Measurements from ENCODE around the gene RPAP2.
"Not testable (repeated sequence)": the region's sequence is repeated elsewhere in the genome, so short reads cannot be mapped to it uniquely, and the experiment has no call there.

GRCh38 chr1:92434572-92434971 is 135.7 kb downstream of the RPAP2 start:
- TF ChIP-seq CTCF (IDR thresholded peaks at IDR 0.05 in 2 of 3, conservative IDR thresholded peaks at IDR 0.05 in 1 of 3; ENCODE audit: control insufficient read depth in 2 of 3, extremely low read depth in 1 of 3, insufficient read depth in 1 of 3, low read depth in 3 of 3, low read length in 3 of 3); SMAD1 (IDR thresholded peaks at IDR 0.05; ENCODE audit: low read depth, partially characterized antibody); USF1 (IDR thresholded peaks at IDR 0.05; ENCODE audit: borderline replicate concordance, extremely low read length, insufficient read depth, low read depth, low read length); POLR2AphosphoS5 (IDR thresholded peaks at IDR 0.05; ENCODE audit: low read length); RBBP5 (conservative IDR thresholded peaks at IDR 0.05); EZH2 (IDR thresholded peaks at IDR 0.05; ENCODE audit: borderline replicate concordance, control insufficient read depth, low read depth, low read length); POLR2AphosphoS2 (IDR thresholded peaks at IDR 0.05; ENCODE audit: low read depth, low read length); FOXK2 (IDR thresholded peaks at IDR 0.05); CEBPB (IDR thresholded peaks at IDR 0.05; ENCODE audit: borderline replicate concordance in 1 of 2, low read depth in 2 of 2, low read length in 2 of 2); CHD4 (IDR thresholded peaks at IDR 0.05): not testable (repeated sequence)
- TF ChIP-seq, protein P1, sequence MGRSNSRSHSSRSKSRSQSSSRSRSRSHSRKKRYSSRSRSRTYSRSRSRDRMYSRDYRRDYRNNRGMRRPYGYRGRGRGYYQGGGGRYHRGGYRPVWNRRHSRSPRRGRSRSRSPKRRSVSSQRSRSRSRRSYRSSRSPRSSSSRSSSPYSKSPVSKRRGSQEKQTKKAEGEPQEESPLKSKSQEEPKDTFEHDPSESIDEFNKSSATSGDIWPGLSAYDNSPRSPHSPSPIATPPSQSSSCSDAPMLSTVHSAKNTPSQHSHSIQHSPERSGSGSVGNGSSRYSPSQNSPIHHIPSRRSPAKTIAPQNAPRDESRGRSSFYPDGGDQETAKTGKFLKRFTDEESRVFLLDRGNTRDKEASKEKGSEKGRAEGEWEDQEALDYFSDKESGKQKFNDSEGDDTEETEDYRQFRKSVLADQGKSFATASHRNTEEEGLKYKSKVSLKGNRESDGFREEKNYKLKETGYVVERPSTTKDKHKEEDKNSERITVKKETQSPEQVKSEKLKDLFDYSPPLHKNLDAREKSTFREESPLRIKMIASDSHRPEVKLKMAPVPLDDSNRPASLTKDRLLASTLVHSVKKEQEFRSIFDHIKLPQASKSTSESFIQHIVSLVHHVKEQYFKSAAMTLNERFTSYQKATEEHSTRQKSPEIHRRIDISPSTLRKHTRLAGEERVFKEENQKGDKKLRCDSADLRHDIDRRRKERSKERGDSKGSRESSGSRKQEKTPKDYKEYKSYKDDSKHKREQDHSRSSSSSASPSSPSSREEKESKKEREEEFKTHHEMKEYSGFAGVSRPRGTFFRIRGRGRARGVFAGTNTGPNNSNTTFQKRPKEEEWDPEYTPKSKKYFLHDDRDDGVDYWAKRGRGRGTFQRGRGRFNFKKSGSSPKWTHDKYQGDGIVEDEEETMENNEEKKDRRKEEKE (IDR thresholded peaks at IDR 0.05) = not testable (repeated sequence)
- TF ChIP-seq, protein P2, sequence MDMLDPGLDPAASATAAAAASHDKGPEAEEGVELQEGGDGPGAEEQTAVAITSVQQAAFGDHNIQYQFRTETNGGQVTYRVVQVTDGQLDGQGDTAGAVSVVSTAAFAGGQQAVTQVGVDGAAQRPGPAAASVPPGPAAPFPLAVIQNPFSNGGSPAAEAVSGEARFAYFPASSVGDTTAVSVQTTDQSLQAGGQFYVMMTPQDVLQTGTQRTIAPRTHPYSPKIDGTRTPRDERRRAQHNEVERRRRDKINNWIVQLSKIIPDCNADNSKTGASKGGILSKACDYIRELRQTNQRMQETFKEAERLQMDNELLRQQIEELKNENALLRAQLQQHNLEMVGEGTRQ (IDR thresholded peaks at IDR 0.05; ENCODE audit: borderline replicate concordance, low read depth, low read length) = not testable (repeated sequence)
